Activated CD4-positive, alpha-beta T cell treated with anti-CD3 and anti-CD28 coated beads for 36 hours (primary cell): ENCODE results near the gene FCGR1A. TPM values are rescaled to one million over a fixed set of nuclear protein-coding genes. Genes with fewer than 3 reads are reported as not detected.
A peak's percentile ranks its signal among the peaks of the same experiment; 100 is the strongest.
"Not testable (repeated sequence)": the region's sequence is repeated elsewhere in the genome, so short reads cannot be mapped to it uniquely, and the experiment has no call there.

Experiments used
- ATAC-seq: fragments of 200-7000 bp; cut with Tn5 transposase; one replicate; pipeline ENCODE4 v1.10.0; 2021; ENCODE audit warnings: mild to moderate bottlenecking, moderate library complexity
- CTCF ChIA-PET: fragments of 350-600 bp; sonication (Branson Sonifier 250); formaldehyde crosslinking; loops from one replicate; lab custom pipeline; 2021; ENCODE audit warnings: antibody characterized with exemption; lab: Charles Lee
- POLR2A ChIA-PET: fragments of 350-600 bp; sonication (Branson Sonifier 250); formaldehyde crosslinking; loops from one replicate; lab custom pipeline; 2021; ENCODE audit warnings: antibody characterized with exemption, inconsistent platforms; lab: Charles Lee
- DNase-seq: peaks from one replicate; pipeline ENCODE4 v3.0.0-alpha.2; 2020
- H3K27ac Mint-ChIP-seq: one replicate; pipeline ENCODE4 v1.8.0; 2021; ENCODE audit warnings: mixed read lengths
- H3K27me3 Mint-ChIP-seq: one replicate; pipeline ENCODE4 v1.8.0; 2021; ENCODE audit warnings: mixed read lengths
- H3K36me3 Mint-ChIP-seq: one replicate; pipeline ENCODE4 v1.8.0; 2021; ENCODE audit warnings: low read depth, mixed read lengths
- H3K4me1 Mint-ChIP-seq: one replicate; pipeline ENCODE4 v1.8.0; 2021; ENCODE audit warnings: mixed read lengths
- H3K4me3 Mint-ChIP-seq: one replicate; pipeline ENCODE4 v1.8.0; 2021; ENCODE audit warnings: mild to moderate bottlenecking, moderate library complexity, mixed read lengths
- H3K9me3 Mint-ChIP-seq: one replicate; pipeline ENCODE4 v1.8.0; 2021; ENCODE audit warnings: low read depth, mixed read lengths
- intact Hi-C, 2 experiments: fragments of 100-400 bp; cut with DNase I in 1 of 2; cut with micrococcal nuclease in 1 of 2; formaldehyde crosslinking; loops; one replicate each; pipeline versions ENCODE4 v1.14.2 to v1.15.1; 2022 to 2024; cut with DNase I, micrococcal nuclease
- total RNA-seq, 2 experiments: library from RNA; stranded (reverse); gene quantifications; one replicate each; pipeline ENCODE4 v1.2.3, GENCODE V29; 2021

FCGR1A gene
- total RNA-seq, 2 experiments from 2014 or later: not detected

- H3K36me3 Mint-ChIP-seq, CTCF ChIA-PET, H3K27me3 Mint-ChIP-seq, H3K9me3 Mint-ChIP-seq, H3K4me3 Mint-ChIP-seq, intact Hi-C loops: not testable (repeated sequence)
- peak; percentile 37 for DNase-seq
- H3K4me1 Mint-ChIP-seq: peaks cover 11% of the 10 kb centered on the region
- POLR2A ChIA-PET: interaction anchor here (0.6 kb wide), 1 partner anchor 144 kb away, joined by 3 read pairs; no protein-coding TSS in a partner anchor
- peak overlapping the region; percentile 42 for H3K27ac Mint-ChIP-seq
- peak; percentile 91 for ATAC-seq
These were observed 995 bp upstream of the FCGR1A start for GRCh38 chr1:149781413-149781984.

GRCh38 chr1:149783289-149783688 lies 795 bp downstream of the FCGR1A start:
- H3K4me1 Mint-ChIP-seq, H3K36me3 Mint-ChIP-seq, intact Hi-C loops, POLR2A ChIA-PET, H3K4me3 Mint-ChIP-seq, H3K27ac Mint-ChIP-seq, DNase-seq, ATAC-seq, H3K27me3 Mint-ChIP-seq, H3K9me3 Mint-ChIP-seq, CTCF ChIA-PET: not testable (repeated sequence)

GRCh38 chr1:149783868-149784267 lies 1.4 kb downstream of the FCGR1A start:
- H3K4me1 Mint-ChIP-seq, H3K9me3 Mint-ChIP-seq, POLR2A ChIA-PET, DNase-seq, CTCF ChIA-PET, H3K27me3 Mint-ChIP-seq, ATAC-seq, H3K4me3 Mint-ChIP-seq, intact Hi-C loops, H3K27ac Mint-ChIP-seq, H3K36me3 Mint-ChIP-seq: not testable (repeated sequence)

- H3K9me3 Mint-ChIP-seq, DNase-seq, intact Hi-C loops, H3K4me1 Mint-ChIP-seq, CTCF ChIA-PET, POLR2A ChIA-PET, H3K27me3 Mint-ChIP-seq, H3K4me3 Mint-ChIP-seq, H3K27ac Mint-ChIP-seq, H3K36me3 Mint-ChIP-seq: not testable (repeated sequence)
- peak; percentile 64 for ATAC-seq
These were observed 5.4 kb downstream of the FCGR1A start for GRCh38 chr1:149787688-149788451.

- H3K4me3 Mint-ChIP-seq: peak overlapping the region; percentile 89
- peak overlapping the region; percentile 99 for H3K27ac Mint-ChIP-seq
- H3K4me1 Mint-ChIP-seq, CTCF ChIA-PET, H3K9me3 Mint-ChIP-seq, H3K27me3 Mint-ChIP-seq, intact Hi-C loops, H3K36me3 Mint-ChIP-seq: not testable (repeated sequence)
- POLR2A ChIA-PET: interaction anchor here (0.6 kb wide), 1 partner anchor 895 kb away, joined by 4 read pairs; no protein-coding TSS in a partner anchor
- DNase-seq: peak; percentile 75
- ATAC-seq: peak; percentile 76
These were observed 10.0 kb downstream of the FCGR1A start for GRCh38 chr1:149792502-149792901.

GRCh38 chr1:149792912-149793515 lies 10.5 kb downstream of the FCGR1A start:
- POLR2A ChIA-PET: interaction anchor here (0.6 kb wide), 1 partner anchor 894 kb away, joined by 4 read pairs; no protein-coding TSS in a partner anchor
- H3K9me3 Mint-ChIP-seq, H3K4me1 Mint-ChIP-seq, H3K27ac Mint-ChIP-seq, H3K27me3 Mint-ChIP-seq, CTCF ChIA-PET, intact Hi-C loops, H3K36me3 Mint-ChIP-seq: not testable (repeated sequence)
- ATAC-seq: peak; percentile 92
- DNase-seq: peak; percentile 88
- peak overlapping the region; percentile 89 for H3K4me3 Mint-ChIP-seq

- H3K27me3 Mint-ChIP-seq, POLR2A ChIA-PET: not testable (repeated sequence)
These were observed 11.4 kb downstream of the FCGR1A start for GRCh38 chr1:149793885-149794284.

GRCh38 chr1:149801628-149802027 lies 19.1 kb downstream of the FCGR1A start:
- H3K9me3 Mint-ChIP-seq, CTCF ChIA-PET, H3K36me3 Mint-ChIP-seq, POLR2A ChIA-PET, H3K27me3 Mint-ChIP-seq, H3K4me3 Mint-ChIP-seq, H3K4me1 Mint-ChIP-seq, H3K27ac Mint-ChIP-seq, DNase-seq, intact Hi-C loops, ATAC-seq: not testable (repeated sequence)

More at GRCh38 chr1:149793885-149794284, 11.4 kb downstream of the FCGR1A start:
- H3K36me3 Mint-ChIP-seq, CTCF ChIA-PET, ATAC-seq, intact Hi-C loops, H3K4me3 Mint-ChIP-seq, DNase-seq, H3K4me1 Mint-ChIP-seq, H3K9me3 Mint-ChIP-seq, H3K27ac Mint-ChIP-seq: not testable (repeated sequence)

- H3K4me1 Mint-ChIP-seq, DNase-seq, intact Hi-C loops, H3K36me3 Mint-ChIP-seq, H3K9me3 Mint-ChIP-seq, H3K4me3 Mint-ChIP-seq, H3K27ac Mint-ChIP-seq, H3K27me3 Mint-ChIP-seq, POLR2A ChIA-PET, CTCF ChIA-PET, ATAC-seq: not testable (repeated sequence)
These were observed 22.1 kb downstream of the FCGR1A start for GRCh38 chr1:149804417-149805080.

GRCh38 chr1:149810697-149811405 lies 28.4 kb downstream of the FCGR1A start:
- H3K27ac Mint-ChIP-seq, POLR2A ChIA-PET, H3K36me3 Mint-ChIP-seq, H3K27me3 Mint-ChIP-seq, H3K9me3 Mint-ChIP-seq, H3K4me1 Mint-ChIP-seq, intact Hi-C loops, CTCF ChIA-PET: not testable (repeated sequence)
- ATAC-seq (peak; percentile 3), DNase-seq (peak; percentile 41)
- H3K4me3 Mint-ChIP-seq: peak overlapping the region; percentile 82

GRCh38 chr1:149811514-149811889 lies 29.0 kb downstream of the FCGR1A start:
- ATAC-seq: peak; percentile 36
- intact Hi-C loops, CTCF ChIA-PET, H3K36me3 Mint-ChIP-seq, H3K9me3 Mint-ChIP-seq, H3K27me3 Mint-ChIP-seq, H3K4me1 Mint-ChIP-seq: not testable (repeated sequence)
- POLR2A ChIA-PET: interaction anchor here (0.8 to 1.5 kb wide), 2 partner anchors 38 to 75 kb away, joined by 3 to 7 read pairs; a partner anchor contains a TSS
- H3K27ac Mint-ChIP-seq: peak overlapping the region; percentile 97
- H3K4me3 Mint-ChIP-seq: peak overlapping the region; percentile 82
- DNase-seq: peak; percentile 61
